Activated T-cell treated with anti-CD3 and anti-CD28 coated beads, Interleukin-2, amount 50 U/mL, for 72 hours (primary cell): Measurements from ENCODE around the gene UNC45A. TPM values are rescaled to one million over a fixed set of nuclear protein-coding genes. Genes with fewer than 3 reads are reported as not detected.

Experiments used
- ATAC-seq, 2 donors: fragments of 150-1000 bp; cut with Tn5 transposase; replicated peaks in 1 of 2; 2 replicates each; pipeline ENCODE4 v1.10.0; 2021; ENCODE audit warnings: moderate library complexity in 2 of 2, mild to moderate bottlenecking in 1 of 2
- DNase-seq, 2 donors: peaks; one replicate each; pipeline ENCODE4 v3.0.0; 2021 to 2022; ENCODE audit warnings: mixed read lengths in 1 of 2
- H3K27ac Mint-ChIP-seq: one replicate; pipeline ENCODE4 v1.8.0; 2022; ENCODE audit warnings: mild to moderate bottlenecking, moderate library complexity, mixed read lengths
- H3K27me3 Mint-ChIP-seq: one replicate; pipeline ENCODE4 v1.8.0; 2022; ENCODE audit warnings: low read depth, mixed read lengths
- H3K36me3 Mint-ChIP-seq, 2 donors: one replicate each; pipeline ENCODE4 v1.8.0; 2022; ENCODE audit warnings: mixed read lengths in 2 of 2, mild to moderate bottlenecking in 1 of 2; ENCODE audit not compliant: insufficient read depth in 2 of 2
- H3K4me1 Mint-ChIP-seq: one replicate; pipeline ENCODE4 v1.8.0; 2022; ENCODE audit warnings: low read depth, mixed read lengths
- H3K4me3 Mint-ChIP-seq, 2 donors: one replicate each; pipeline ENCODE4 v1.8.0; 2022; ENCODE audit warnings: mild to moderate bottlenecking in 2 of 2, mixed read lengths in 2 of 2, moderate library complexity in 2 of 2
- H3K9me3 Mint-ChIP-seq, 2 donors: one replicate each; pipeline ENCODE4 v1.8.0; 2022; ENCODE audit warnings: mixed read lengths in 2 of 2
- total RNA-seq, 2 donors: library from RNA; stranded (reverse); gene quantifications; one replicate each; pipeline ENCODE4 v1.2.3, GENCODE V29; 2022

Gene UNC45A
- total RNA-seq, 2 donors from 2014 or later: 65.9 to 76.8 TPM

DNA sequence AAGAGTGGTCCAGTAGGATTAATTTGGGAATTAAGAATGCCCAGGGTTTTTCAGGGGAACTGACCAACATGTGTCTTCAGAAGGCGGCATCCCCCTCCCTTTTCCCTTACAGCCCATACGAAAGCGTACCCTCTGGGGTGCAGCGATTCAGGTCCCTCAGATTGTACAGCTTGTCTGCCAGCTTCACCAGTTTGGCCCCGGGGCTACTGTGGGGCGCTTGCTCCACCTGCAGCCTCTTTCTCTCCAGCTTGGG, 3.6 kb upstream of the UNC45A start:
- Mint-ChIP-seq H3K27ac (peak overlapping the region; percentile 98), H3K4me1 (peaks cover 66% of the 10 kb centered on the region), H3K9me3 (no peaks in the 10 kb centered on the region), H3K27me3 (no peaks in the 10 kb centered on the region), H3K36me3 (peaks cover 2 to 14% of the 10 kb centered on the region in 2 donors), H3K4me3 (peak overlapping the region; percentile 99)
- ATAC-seq (no peak), DNase-seq (no peak)

DNA sequence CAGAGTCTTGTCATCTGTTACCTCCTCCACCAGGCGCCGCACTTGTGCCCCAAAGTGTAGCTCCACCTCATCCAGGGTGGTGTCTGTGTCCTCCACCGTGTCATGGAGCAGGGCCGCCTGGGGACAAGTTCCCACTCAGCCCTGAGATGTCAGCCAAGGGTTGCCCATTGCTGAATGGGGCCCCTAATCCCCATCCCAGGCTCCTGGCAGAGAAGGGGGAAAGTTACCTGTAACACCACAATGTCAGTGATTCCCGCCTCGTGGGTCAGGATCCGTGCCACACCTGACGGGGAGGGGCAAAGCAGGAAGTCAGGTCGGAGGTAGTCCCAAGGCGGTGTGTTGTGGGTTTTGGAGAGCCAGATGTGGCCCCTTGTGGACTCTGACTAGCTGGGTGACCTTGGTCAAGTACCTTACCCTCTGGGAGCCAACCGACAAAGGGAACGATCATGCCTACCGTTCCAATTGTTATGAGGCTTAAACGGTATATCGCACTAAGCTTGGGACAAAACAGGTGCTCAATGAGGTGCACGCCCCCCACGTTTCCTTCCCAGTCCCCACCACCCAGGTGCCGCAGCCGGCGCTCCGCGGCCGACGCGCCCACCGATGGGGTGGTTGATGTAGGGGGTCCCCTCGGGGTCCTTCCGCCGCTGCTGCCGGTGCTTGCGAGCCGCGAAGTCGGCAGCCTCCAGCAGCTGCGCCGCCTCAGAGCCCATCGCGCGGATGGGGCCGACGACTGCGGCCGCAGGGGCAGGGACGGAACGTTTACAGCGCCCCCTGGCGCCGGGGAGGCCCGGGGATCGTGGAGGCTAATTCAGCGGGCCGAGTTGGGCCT, 3.0 kb upstream of the UNC45A start, which contains the start of gene HDDC3:
Gene HDDC3, minus strand, starts transcription at position 722 of the 832 bp plus-strand sequence. Its CDS starts 9 bp downstream, at position 713.
- Mint-ChIP-seq H3K4me1 (peaks cover 72% of the 10 kb centered on the region), H3K9me3 (no peaks in the 10 kb centered on the region), H3K27me3 (no peaks in the 10 kb centered on the region), H3K36me3 (peaks cover 2 to 16% of the 10 kb centered on the region in 2 donors), H3K4me3 (peak within 1 kb of the TSS; percentile 99), H3K27ac (peak within 1 kb of the TSS; percentile 98)
- DNase-seq: peak; percentile 94 to 98
- peak; percentile 62 to 66 for ATAC-seq

DNA sequence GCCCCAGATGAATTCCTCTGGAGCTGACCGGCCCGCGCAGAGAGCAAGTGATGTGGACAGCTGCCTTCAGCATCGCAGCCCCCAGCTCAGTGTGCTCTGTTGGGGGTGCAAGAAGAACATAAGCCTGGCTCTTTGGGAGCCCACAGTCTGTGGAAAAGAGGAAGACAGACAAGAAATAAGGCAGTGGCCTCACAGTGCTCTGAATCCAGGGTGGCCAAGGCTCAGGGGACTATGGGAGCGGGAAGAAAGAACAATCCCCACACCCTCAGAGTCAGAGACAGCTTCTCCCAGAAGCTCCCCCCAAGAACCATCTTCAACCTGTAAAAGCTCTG, 2.5 kb upstream of the UNC45A start:
- Mint-ChIP-seq H3K27ac (no peak overlapping the region), H3K27me3 (no peaks in the 10 kb centered on the region), H3K9me3 (no peaks in the 10 kb centered on the region), H3K4me1 (peaks cover 72% of the 10 kb centered on the region), H3K4me3 (peak overlapping the region; percentile 99), H3K36me3 (peaks cover 2 to 16% of the 10 kb centered on the region in 2 donors)
- no peak for DNase-seq
- no peak for ATAC-seq

DNA sequence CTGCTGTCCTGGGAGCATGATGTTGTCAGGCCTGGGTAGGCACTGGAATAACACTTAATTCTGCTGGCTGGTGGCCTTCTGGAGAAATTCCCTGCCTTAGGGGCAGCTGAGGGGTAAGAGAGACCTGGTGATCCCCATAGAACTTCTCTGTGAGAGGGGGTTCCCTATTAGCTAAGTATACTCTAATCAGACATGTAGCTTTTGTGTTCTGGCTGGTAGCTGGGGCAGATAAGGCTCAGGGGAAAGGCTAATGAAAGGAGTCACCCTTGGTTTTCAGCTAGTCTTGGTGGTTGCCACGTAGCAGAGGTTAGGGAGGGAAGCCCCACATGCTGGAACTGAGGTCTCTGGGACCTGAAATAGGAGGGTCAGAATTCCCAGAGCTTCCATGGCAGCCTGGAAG, 1.8 kb upstream of the UNC45A start:
- Mint-ChIP-seq H3K27me3 (no peaks in the 10 kb centered on the region), H3K9me3 (no peaks in the 10 kb centered on the region), H3K4me1 (peaks cover 72% of the 10 kb centered on the region), H3K27ac (peak overlapping the region; percentile 18), H3K4me3 (peak overlapping the region; percentile 97 to 99), H3K36me3 (peaks cover 3 to 18% of the 10 kb centered on the region in 2 donors)
- DNase-seq (no peak), ATAC-seq (no peak)

DNA sequence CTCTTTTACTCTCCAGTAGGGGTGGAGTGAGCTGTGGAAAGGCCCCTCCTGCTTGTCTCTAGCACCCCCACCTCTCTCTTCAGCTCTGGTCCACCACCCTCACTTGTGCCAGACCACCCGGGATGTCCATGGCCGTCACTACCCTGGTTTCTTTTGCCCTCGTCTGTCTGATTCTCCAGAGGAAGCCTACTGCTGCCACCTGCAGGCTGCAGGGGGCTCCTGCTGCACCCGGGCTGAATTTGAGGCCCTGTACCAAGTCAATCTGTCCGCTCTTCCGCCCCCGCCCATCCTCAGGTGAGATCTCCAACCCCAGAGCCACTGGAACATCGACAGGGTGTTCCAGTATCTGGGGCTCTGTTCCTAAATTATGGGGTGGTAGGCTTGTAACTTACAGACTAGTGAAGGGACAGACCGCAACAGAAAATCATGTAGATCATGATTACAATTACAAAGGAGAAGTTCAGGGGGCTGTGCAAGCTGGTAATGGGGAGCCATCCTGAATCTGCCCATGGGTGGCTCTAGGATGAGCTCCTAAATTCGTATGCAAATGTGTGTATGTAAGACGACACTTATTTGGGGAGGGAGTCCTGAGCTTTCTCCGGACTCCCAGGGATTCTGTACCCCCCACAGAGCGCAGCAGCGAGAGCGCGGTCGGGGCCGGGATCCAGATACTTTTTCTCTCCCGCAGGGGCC, 683 bp upstream of the UNC45A start:
- H3K27me3 Mint-ChIP-seq: no peaks in the 10 kb centered on the region
- DNase-seq (peak; percentile 90 to 93), ATAC-seq (peak; percentile 36 to 42)
- peaks cover 4 to 17% of the 10 kb centered on the region in 2 donors for H3K36me3 Mint-ChIP-seq
- H3K9me3 Mint-ChIP-seq: no peaks in the 10 kb centered on the region
- peaks cover 61% of the 10 kb centered on the region for H3K4me1 Mint-ChIP-seq
- peak overlapping the region; percentile 23 for H3K27ac Mint-ChIP-seq
- peak overlapping the region; percentile 87 to 97 for H3K4me3 Mint-ChIP-seq

DNA sequence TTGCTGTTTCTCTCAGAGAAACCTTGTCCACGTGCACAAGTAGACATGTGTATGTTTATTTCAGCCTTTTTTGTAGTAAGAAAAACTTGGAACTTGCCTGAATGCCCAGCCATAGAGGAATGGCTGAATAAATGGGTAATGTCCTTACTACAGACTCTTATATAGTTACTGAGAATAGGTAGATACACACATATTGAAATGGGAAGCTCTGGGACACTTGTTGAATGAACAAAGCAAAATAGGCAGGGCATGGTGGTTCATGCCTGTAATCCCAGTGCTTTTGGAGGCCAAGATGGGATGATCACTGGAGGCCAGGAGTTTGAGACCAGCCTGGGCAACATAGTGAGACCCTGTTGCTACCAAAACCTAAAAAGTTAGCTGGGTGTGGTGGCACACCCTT, 1.7 kb downstream of the UNC45A start:
- Mint-ChIP-seq H3K27ac (peak overlapping the region; percentile 75), H3K27me3 (no peaks in the 10 kb centered on the region), H3K9me3 (no peaks in the 10 kb centered on the region), H3K36me3 (peaks cover 4 to 21% of the 10 kb centered on the region in 2 donors), H3K4me3 (peak overlapping the region; percentile 87 to 97), H3K4me1 (peaks cover 41% of the 10 kb centered on the region)
- DNase-seq (no peak), ATAC-seq (no peak)

DNA sequence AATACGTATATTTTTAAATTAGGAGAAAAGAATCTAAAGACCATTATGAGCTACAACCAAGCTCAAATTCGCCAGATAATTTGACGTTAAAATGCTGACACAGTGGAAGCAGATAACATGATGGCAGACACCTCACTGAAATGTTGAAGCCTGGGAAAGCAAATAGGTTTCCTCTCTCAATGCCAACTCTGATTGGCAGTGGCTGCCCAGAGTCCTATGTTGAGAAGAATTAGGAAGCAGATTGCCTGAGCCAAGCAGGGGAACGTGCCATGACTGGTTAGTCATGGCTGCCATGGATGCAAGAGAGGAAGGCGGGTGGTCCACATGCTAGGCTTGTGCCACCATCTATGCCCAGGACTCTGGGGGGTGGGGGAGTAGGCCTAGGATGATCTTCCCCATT, 3.2 kb downstream of the UNC45A start:
- DNase-seq: no peak
- H3K27ac Mint-ChIP-seq: no peak overlapping the region
- H3K36me3 Mint-ChIP-seq: peaks cover 4 to 20% of the 10 kb centered on the region in 2 donors
- H3K4me1 Mint-ChIP-seq: peaks cover 31% of the 10 kb centered on the region
- H3K27me3 Mint-ChIP-seq: no peaks in the 10 kb centered on the region
- no peak for ATAC-seq
- no peaks in the 10 kb centered on the region for H3K9me3 Mint-ChIP-seq
- no peak overlapping the region for H3K4me3 Mint-ChIP-seq

DNA sequence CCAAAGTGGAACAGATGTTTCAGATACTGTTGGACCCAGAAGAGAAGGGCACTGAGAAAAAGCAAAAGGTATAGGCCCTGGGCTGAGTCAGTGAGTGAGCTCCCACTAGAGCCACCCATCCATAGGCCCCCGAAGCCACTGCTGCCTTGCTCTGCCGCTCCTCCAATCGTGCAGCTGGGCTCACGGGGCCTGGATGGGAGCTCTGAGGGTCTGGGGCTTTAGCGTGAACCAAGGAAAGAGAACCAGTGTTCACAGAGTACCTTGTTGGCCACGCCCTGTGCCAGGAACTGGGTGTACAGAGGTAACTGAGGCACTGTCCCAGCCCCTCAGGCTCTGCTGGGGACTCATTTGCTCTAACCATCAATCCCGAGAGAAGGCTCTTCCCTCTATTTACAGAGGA, 4.7 kb downstream of the UNC45A start:
- peaks cover 16% of the 10 kb centered on the region for H3K4me1 Mint-ChIP-seq
- ATAC-seq: no peak
- no peaks in the 10 kb centered on the region for H3K9me3 Mint-ChIP-seq
- H3K36me3 Mint-ChIP-seq: peaks cover 4 to 22% of the 10 kb centered on the region in 2 donors
- no peak overlapping the region for H3K27ac Mint-ChIP-seq
- no peaks in the 10 kb centered on the region for H3K27me3 Mint-ChIP-seq
- no peak overlapping the region for H3K4me3 Mint-ChIP-seq
- no peak for DNase-seq

DNA sequence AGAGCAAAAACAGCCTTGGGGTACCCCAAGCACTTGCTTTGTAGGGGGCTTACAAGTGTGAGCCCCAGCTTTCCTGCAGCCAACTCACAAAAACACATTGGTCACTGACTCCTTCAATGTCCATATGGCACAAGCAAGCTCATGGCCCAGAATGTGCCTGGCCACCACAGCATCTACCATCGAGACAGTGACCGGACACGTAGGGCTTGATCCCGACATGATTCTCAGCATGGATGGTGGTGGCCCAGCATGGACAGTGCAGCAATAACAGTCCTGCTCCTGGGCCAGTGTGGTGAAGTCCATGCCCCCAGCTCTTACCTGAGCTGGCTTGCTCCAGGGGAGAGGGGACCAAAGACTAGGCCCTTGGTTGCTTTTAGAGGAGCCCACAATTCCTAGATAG, 6.0 kb downstream of the UNC45A start:
- no peaks in the 10 kb centered on the region for H3K27me3 Mint-ChIP-seq
- no peak overlapping the region for H3K4me3 Mint-ChIP-seq
- peaks cover 4 to 22% of the 10 kb centered on the region in 2 donors for H3K36me3 Mint-ChIP-seq

DNA sequence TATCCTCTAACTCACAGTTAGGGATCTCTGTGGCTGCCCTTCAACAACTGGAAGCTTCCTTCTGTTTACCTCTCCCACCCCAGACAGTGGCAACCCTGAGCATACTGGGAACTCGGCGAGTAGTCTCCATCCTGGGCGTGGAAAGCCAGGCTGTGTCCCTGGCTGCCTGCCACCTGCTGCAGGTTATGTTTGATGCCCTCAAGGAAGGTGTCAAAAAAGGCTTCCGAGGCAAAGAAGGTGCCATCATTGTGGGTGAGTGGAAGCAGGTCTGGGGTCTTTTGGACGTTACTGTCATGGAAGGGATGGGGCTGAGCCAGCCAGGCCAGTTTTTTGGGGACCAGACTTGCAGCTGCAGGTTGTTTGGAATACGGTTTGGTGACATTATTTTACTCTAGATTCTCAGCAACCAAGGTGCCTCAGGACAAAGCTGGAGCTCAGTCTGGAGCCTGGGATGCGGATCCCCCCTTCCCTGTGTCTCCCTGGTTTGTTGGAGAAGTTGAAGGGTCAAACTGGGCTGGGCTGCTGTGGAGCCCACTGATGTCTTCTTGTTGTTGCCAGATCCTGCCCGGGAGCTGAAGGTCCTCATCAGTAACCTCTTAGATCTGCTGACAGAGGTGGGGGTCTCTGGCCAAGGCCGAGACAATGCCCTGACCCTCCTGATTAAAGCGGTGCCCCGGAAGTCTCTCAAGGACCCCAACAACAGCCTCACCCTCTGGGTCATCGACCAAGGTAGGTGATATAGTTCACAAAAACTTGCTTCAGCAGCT, 7.5 kb downstream of the UNC45A start:
- Mint-ChIP-seq H3K4me3 (no peak overlapping the region), H3K36me3 (peaks cover 4 to 15% of the 10 kb centered on the region in 2 donors), H3K4me1 (no peaks in the 10 kb centered on the region), H3K27ac (no peak overlapping the region), H3K27me3 (no peaks in the 10 kb centered on the region), H3K9me3 (no peaks in the 10 kb centered on the region)
- DNase-seq (no peak), ATAC-seq (no peak)

More for the DNA sequence above, 6.0 kb downstream of the UNC45A start:
- no peak for ATAC-seq
- peaks cover 10% of the 10 kb centered on the region for H3K4me1 Mint-ChIP-seq
- no peaks in the 10 kb centered on the region for H3K9me3 Mint-ChIP-seq
- no peak for DNase-seq
- H3K27ac Mint-ChIP-seq: no peak overlapping the region

DNA sequence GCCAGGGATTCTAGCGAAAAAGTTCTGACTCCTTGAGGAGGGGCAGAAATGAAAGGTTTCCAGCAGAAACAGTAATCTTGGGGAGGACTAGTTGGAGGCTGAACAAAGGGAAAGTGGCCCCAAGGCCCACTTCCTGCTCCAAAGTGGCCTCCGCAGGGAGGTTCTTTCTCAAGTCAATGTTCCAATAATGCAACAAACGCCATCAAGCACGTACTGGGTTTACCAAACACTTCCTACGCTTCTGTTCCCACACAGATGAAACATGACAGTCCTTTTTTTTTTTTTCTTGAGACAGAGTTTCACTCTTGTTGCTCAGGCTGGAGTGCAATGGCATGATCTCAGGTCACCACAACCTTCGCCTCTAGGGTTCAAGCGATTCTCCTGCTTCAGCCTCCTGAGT, 10.0 kb downstream of the UNC45A start:
- Mint-ChIP-seq H3K4me1 (no peaks in the 10 kb centered on the region), H3K4me3 (no peak overlapping the region), H3K27me3 (no peaks in the 10 kb centered on the region), H3K9me3 (no peaks in the 10 kb centered on the region), H3K27ac (no peak overlapping the region), H3K36me3 (peaks cover 2 to 19% of the 10 kb centered on the region in 2 donors)
- ATAC-seq (no peak), DNase-seq (no peak)

DNA sequence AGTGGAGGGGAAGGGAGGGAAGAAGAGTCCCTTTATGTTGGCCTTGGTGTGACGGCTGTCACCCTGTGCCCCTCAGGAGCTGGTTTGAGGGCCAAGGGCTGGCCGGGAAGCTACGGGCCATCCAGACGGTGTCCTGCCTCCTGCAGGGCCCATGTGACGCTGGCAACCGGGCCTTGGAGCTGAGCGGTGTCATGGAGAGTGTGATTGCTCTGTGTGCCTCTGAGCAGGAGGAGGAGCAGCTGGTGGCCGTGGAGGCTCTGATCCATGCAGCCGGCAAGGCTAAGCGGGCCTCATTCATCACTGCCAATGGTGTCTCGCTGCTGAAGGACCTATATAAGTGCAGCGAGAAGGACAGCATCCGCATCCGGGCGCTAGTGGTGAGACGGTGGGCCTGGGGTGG, 11.5 kb downstream of the UNC45A start:
- H3K4me3 Mint-ChIP-seq: no peak overlapping the region
- DNase-seq (no peak), ATAC-seq (no peak)
- no peak overlapping the region for H3K27ac Mint-ChIP-seq
- H3K4me1 Mint-ChIP-seq: no peaks in the 10 kb centered on the region
- peaks cover 0 to 14% of the 10 kb centered on the region in 2 donors for H3K36me3 Mint-ChIP-seq
- H3K9me3 Mint-ChIP-seq: no peaks in the 10 kb centered on the region
- no peaks in the 10 kb centered on the region for H3K27me3 Mint-ChIP-seq

DNA sequence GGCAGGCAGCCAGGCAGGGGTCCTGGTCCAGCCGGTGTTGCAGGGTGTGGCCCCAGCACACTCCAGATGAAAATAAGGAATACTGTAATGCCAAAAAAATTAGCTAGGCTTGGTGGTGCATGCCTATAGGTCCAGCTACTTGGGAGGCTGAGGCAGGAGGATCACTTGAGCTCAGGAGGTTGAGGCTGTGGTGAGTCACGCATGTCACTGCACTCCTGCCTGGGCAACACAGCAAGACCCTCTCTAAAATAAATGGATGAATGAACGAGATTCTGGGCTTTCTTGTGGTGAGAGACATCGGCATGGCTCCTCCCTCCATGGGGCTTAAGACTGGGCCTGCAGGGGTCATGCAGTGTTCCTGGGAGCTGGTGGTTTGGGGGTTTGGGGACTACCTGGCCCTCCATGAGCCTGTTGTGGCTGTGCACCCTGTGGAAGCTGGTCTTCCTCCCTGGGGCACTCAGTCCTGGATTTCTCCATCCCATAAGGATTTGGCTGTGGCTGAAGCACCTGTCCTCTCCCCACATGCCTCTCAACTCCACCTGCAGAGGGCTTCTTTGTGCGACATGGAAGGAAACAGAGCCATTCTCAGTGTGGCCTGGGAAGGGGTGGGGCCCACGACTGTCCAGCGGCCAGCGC, 12.0 kb downstream of the UNC45A start:
- Mint-ChIP-seq H3K4me3 (no peak overlapping the region), H3K9me3 (no peaks in the 10 kb centered on the region), H3K27me3 (no peaks in the 10 kb centered on the region), H3K27ac (no peak overlapping the region), H3K36me3 (peaks cover 2 to 18% of the 10 kb centered on the region in 2 donors), H3K4me1 (no peaks in the 10 kb centered on the region)
- no peak for ATAC-seq
- no peak for DNase-seq
